ENCODE results near the gene AMDHD1. TPM values are rescaled to one million over a fixed set of nuclear protein-coding genes. Genes with fewer than 3 reads are reported as not detected.

The AMDHD1 gene, protein sequence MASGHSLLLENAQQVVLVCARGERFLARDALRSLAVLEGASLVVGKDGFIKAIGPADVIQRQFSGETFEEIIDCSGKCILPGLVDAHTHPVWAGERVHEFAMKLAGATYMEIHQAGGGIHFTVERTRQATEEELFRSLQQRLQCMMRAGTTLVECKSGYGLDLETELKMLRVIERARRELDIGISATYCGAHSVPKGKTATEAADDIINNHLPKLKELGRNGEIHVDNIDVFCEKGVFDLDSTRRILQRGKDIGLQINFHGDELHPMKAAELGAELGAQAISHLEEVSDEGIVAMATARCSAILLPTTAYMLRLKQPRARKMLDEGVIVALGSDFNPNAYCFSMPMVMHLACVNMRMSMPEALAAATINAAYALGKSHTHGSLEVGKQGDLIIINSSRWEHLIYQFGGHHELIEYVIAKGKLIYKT
- total RNA-seq = 0.21 and 0.54 TPM in 2 replicates

DNA sequence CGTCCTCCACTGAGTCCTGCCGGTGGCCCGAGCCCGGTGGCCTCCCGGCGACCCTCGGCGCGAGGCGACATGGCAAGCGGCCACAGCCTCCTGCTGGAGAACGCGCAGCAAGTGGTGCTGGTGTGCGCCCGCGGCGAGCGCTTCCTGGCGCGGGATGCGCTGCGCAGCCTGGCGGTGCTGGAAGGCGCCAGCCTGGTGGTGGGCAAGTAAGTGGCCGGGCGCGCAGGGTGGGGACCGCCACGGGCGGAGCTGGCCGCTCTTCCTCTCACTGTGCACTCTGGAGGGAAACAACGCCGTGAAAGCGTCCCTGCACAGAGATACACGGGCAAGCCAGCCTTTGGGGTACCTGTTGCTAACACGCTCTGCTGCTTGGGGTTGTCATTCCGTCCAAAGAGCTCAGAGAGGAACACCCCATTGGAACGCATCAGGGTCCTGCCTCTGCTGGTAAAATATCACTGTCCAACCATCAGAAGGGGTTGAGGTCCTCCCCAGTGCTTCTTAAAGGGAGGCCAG, at the start of gene AMDHD1:
AMDHD1 (plus strand) TSS at position 2 of the 513 bp plus-strand sequence; CDS start at position 70, 68 bp downstream.
- Mint-ChIP-seq H3K36me3 (ENCODE audit: low read depth) (no peaks in the 10 kb centered on the region), H3K4me1 (peaks cover 8% of the 10 kb centered on the region), H3K27ac (peak within 1 kb of the TSS; percentile 90), H3K4me3 (peak within 1 kb of the TSS; percentile 94), H3K27me3 (peaks cover 15% of the 10 kb centered on the region), H3K9me3 (no peaks in the 10 kb centered on the region)
- intact Hi-C loops (cut with micrococcal nuclease) = loop anchor here (2.0 to 10.0 kb wide), 7 partner anchors 25 to 964 kb away; partner anchors contain the start of genes CFAP54, LTA4H, NEDD1 and SNRPF
- peak; percentile 90 for DNase-seq

DNA sequence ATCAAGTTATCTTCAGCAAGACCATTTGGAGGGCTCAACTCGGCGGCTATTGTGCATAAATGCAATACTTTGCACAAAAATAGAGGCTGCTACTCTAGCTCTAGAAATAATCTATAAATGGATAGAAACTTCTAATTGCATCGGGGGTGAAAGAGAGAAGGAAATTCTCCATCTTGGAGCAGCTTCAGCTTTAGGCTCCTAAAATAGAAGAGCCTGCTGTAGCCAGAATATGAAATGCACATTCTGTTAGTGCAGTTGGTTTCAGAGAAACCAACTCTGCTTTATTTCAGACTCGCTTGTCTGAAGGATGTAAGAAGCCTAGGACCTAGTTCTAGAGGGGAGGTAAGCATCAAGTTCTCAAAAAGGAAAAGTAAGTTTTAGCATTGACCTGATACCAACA, 46.3 kb upstream of the AMDHD1 start:
- Mint-ChIP-seq H3K27ac (no peak overlapping the region), H3K36me3 (ENCODE audit: low read depth) (no peaks in the 10 kb centered on the region), H3K4me1 (no peaks in the 10 kb centered on the region), H3K9me3 (no peaks in the 10 kb centered on the region), H3K27me3 (peaks cover 8% of the 10 kb centered on the region), H3K4me3 (no peak overlapping the region)
- intact Hi-C loops (cut with micrococcal nuclease) = no loop called here
- DNase-seq = no peak

DNA sequence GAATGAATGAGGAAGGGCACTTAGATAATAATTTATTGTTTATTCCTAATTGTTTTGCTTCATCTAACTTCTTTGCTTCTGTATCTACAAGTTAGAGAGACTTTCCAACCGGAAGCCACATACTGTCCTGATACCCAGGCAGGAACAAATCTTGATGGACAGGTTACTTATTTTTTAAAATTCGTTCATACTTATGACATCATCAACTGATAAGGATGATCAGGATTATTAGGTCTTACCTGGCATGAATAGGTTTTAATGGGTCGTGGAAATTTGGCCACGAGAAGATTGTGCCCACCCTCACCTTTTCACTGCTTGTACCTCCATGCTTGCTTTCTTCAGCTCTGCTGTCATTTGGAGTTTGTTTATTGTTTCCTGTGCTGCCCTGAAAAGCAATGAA, 45.0 kb upstream of the AMDHD1 start:
- intact Hi-C loops (cut with micrococcal nuclease) = no loop called here
- Mint-ChIP-seq H3K4me1 (no peaks in the 10 kb centered on the region), H3K36me3 (ENCODE audit: low read depth) (no peaks in the 10 kb centered on the region), H3K27ac (no peak overlapping the region), H3K27me3 (peaks cover 12% of the 10 kb centered on the region), H3K9me3 (no peaks in the 10 kb centered on the region), H3K4me3 (no peak overlapping the region)
- DNase-seq = no peak

DNA sequence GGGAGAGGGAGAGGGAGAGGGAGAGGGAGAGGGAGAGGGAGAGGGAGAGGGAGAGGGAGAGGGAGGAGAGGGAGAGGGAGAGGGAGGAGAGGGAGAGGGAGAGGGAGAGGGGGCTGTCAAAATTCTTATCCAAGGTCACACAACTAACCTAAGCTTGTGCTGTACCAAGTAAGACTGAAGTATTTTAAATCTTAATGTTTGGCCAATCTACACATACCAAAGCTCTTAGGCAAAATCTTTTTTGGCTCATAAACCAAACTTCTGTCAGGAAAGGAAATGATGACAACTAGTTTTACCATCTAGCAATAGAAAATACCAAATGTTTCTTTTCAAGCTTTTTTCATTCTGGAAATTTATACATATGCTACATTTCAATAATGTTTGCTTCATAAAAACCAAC, 34.6 kb upstream of the AMDHD1 start:
- intact Hi-C loops (cut with micrococcal nuclease) = no loop called here
- Mint-ChIP-seq H3K9me3 (no peaks in the 10 kb centered on the region), H3K27ac (no peak overlapping the region)

DNA sequence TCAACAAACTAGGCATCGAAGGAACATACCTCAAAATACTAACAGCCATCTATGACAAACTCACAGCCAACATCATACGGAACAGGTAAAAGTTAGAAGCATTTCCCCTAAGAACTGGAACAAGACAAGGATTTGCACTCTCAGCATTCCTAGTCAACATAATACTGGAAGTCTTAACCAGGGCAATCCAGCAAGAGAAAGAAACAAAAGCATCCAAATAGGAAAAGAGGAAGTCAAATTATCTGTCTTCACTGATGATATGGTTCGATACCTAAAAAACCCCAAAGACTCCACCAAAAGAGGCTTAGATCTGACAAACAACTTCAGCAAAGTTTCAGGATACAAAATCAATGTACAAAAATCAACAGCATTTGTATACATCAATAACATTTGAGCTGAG, 33.3 kb upstream of the AMDHD1 start:
- no peak overlapping the region for H3K4me3 Mint-ChIP-seq
- peaks cover 19% of the 10 kb centered on the region for H3K27me3 Mint-ChIP-seq
- H3K4me1 Mint-ChIP-seq = no peaks in the 10 kb centered on the region
- H3K36me3 Mint-ChIP-seq (ENCODE audit: low read depth) = no peaks in the 10 kb centered on the region
- intact Hi-C loops (cut with micrococcal nuclease) = no loop called here
- H3K9me3 Mint-ChIP-seq = no peaks in the 10 kb centered on the region
- no peak overlapping the region for H3K27ac Mint-ChIP-seq
- DNase-seq = no peak

More for the DNA sequence above, 34.6 kb upstream of the AMDHD1 start:
- H3K36me3 Mint-ChIP-seq (ENCODE audit: low read depth) = no peaks in the 10 kb centered on the region
- H3K4me3 Mint-ChIP-seq = no peak overlapping the region
- no peak for DNase-seq
- H3K27me3 Mint-ChIP-seq = peaks cover 23% of the 10 kb centered on the region
- H3K4me1 Mint-ChIP-seq = no peaks in the 10 kb centered on the region

DNA sequence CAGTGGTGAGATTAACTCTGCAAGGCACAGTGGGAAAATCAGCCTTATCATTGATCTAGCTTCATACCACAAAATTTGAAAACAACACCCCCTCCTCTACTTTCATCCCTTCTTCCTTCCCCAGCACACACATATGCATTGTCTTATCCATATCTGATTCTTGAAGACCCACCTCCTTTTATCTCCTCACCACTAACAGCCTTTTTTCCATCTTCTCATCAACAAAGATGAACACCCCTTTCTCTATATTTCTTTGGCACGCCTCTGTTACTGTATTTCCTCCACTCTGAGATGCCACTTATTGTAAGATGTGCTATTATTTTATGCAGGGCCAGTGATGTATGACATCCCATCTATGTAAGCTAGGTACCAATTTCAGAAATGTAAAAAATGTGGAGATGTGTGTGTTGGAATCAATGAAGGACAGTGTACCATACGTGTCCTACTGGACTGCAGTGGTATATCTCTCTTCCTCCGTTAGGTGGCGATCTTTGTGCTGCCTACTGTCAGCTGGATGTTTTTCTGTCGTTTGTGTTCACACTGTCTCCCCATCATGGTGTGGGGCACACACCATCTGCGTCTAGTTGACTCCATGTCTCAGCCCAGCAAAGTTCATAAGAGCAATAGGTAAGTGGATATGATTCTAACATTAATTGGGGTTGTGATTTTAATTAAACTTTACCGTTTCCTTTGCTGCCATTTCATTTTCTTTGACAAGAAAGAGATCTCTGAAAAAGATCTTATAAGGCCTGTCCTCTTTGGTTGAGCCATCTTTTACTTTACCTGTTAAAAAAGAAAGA, 24.7 kb upstream of the AMDHD1 start:
- Mint-ChIP-seq H3K9me3 (no peaks in the 10 kb centered on the region), H3K27me3 (peaks cover 18% of the 10 kb centered on the region)
- DNase-seq = peak; percentile 84

DNA sequence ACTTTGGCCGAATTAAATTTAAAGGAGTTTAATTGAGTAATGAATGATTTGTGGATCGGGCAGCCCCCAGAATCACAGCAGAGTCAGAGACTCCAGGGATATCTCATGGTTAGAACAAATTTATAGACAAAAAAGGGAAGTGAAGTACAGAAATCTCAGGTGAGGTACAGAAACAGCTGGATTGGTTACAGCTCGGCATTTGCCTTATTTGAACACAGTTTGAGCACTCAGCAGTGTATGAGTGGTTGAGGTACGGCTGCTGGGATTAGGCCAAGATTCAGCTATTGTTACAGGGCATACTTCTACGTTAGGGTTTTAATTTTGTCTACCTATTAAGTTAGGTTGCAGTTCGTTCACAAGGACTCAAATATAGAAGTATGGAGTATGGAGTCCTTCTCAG, 24.0 kb upstream of the AMDHD1 start:
- no peak overlapping the region for H3K27ac Mint-ChIP-seq
- H3K9me3 Mint-ChIP-seq = no peaks in the 10 kb centered on the region
- intact Hi-C loops (cut with micrococcal nuclease) = loop anchor here (2.0 kb wide), 1 partner anchor 24 kb away; the partner anchor contains the start of genes AMDHD1 and CCDC38
- no peak for DNase-seq
- no peaks in the 10 kb centered on the region for H3K36me3 Mint-ChIP-seq (ENCODE audit: low read depth)
- H3K4me3 Mint-ChIP-seq = no peak overlapping the region
- H3K27me3 Mint-ChIP-seq = peaks cover 18% of the 10 kb centered on the region
- no peaks in the 10 kb centered on the region for H3K4me1 Mint-ChIP-seq

More for the DNA sequence above, 24.7 kb upstream of the AMDHD1 start:
- Mint-ChIP-seq H3K4me3 (no peak overlapping the region), H3K36me3 (ENCODE audit: low read depth) (no peaks in the 10 kb centered on the region), H3K27ac (no peak overlapping the region), H3K4me1 (no peaks in the 10 kb centered on the region)
- intact Hi-C loops (cut with micrococcal nuclease) = loop anchor here (1.0 to 2.0 kb wide), 3 partner anchors 24 to 599 kb away; partner anchors contain the start of genes AMDHD1 and CCDC38

DNA sequence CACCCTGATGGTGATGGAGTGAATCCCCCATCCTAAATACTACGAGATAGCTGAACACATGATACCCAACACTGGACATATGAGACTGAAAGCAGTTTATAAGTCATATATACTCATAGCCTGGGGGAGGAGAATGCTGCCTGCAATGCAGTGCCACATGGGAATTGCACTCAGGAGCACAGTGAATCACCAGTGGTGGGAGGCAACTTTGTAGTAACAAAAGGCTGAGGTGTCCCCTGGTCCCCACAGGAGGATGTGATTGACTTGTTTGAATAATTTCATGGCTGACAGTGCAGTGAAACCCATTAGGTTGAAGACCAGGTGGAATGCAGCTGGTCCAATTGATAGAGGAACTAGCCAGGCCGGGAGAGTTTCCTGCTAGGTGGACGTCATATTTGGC, 20.9 kb upstream of the AMDHD1 start:
- Mint-ChIP-seq H3K27ac (no peak overlapping the region), H3K36me3 (ENCODE audit: low read depth) (no peaks in the 10 kb centered on the region), H3K27me3 (peaks cover 4% of the 10 kb centered on the region), H3K4me1 (no peaks in the 10 kb centered on the region), H3K4me3 (no peak overlapping the region), H3K9me3 (no peaks in the 10 kb centered on the region)
- intact Hi-C loops (cut with micrococcal nuclease) = no loop called here
- no peak for DNase-seq

DNA sequence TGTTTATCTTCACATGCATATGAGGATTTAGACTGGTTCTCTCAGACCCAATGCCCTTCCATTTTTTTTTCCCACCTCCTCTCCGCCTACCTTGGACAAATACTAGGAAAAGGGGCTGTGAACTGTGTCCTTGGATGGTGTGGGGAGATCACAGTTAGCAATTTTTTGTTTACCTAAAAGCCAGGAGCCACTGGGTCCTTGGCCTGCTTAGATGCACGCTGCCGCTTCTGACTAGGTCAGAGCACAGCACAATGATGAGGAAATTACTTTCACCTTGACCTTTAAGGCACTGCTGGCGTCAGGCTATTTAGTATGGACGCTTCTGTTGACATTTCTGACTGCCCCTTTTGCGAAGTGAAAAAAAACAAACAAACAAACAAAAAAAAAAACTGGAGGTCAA, 2.6 kb upstream of the AMDHD1 start:
- no peak overlapping the region for H3K4me3 Mint-ChIP-seq
- peaks cover 19% of the 10 kb centered on the region for H3K27me3 Mint-ChIP-seq
- intact Hi-C loops (cut with micrococcal nuclease) = loop anchor here (5.0 to 10.0 kb wide), 2 partner anchors 274 to 967 kb away; partner anchors contain the start of gene NEDD1
- H3K4me1 Mint-ChIP-seq = peaks cover 8% of the 10 kb centered on the region
- H3K36me3 Mint-ChIP-seq (ENCODE audit: low read depth) = no peaks in the 10 kb centered on the region
- H3K9me3 Mint-ChIP-seq = no peaks in the 10 kb centered on the region
- no peak overlapping the region for H3K27ac Mint-ChIP-seq
- DNase-seq = no peak

DNA sequence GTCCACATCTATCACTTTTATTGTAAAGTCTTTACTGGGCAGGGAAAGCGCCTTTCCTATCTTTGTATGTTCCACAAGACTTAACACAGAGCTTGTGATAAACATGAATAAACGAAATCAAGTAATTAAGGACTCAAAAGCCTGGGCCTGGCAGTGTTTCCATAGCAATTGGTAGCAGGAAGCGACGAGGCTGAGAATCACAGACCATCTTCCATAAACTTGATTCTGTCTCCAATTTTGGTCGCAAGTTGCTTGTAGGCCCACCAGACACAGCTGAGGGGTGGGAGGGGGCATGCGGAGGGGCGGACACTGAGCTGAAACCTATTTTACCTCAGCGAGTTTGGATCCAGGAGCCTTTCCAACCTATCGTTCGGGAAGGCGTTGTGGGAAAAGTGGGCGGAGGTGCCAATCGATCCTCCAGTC, 1.0 kb upstream of the AMDHD1 start:
- Mint-ChIP-seq H3K4me1 (peaks cover 8% of the 10 kb centered on the region), H3K4me3 (peak overlapping the region; percentile 94), H3K27me3 (peaks cover 23% of the 10 kb centered on the region), H3K27ac (peak overlapping the region; percentile 90), H3K36me3 (ENCODE audit: low read depth) (no peaks in the 10 kb centered on the region), H3K9me3 (no peaks in the 10 kb centered on the region)
- DNase-seq = no peak
- intact Hi-C loops (cut with micrococcal nuclease) = loop anchor here (2.0 to 10.0 kb wide), 7 partner anchors 23 to 965 kb away; partner anchors contain the start of genes CFAP54, LTA4H, NEDD1 and SNRPF

DNA sequence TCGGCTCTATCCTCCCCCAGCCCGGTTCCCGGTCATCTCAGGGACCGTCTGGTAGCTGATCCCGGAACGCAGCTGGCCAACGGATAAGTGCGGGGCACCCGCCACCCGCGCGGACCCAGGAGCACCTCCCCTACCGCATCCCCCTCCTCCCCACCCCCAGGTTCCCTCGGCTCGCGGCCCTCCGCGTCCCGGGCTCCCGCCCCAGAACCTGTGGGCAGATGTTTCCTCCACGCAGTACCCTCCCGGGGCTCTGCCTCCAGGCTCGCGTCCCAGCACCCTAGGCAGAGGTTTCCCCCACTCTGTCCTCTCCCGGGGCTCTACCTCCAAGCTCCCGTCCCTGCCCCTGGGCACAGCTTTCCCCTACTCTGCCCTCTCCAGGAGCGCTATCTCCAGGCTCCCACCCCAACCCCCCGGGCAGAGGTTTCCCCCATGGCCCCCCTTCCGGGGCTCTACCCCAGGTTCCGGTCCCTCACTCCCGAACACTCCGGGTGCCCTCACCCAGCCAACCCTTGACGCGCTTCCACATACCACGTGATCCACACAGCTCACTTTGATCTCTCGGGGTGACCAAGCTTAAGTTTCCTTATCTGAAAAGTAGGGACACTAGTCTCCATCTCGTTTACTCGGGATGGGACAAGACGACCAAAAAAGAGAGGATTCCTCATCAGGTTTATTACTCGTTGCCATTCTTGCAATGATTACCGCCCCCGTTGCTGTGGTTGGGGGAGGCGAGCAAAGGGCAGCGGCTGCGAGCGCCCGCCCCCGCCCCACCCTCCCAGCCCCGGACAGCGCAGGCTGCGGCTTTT, 404 bp upstream of the AMDHD1 start, which contains the start of gene CCDC38:
CCDC38 (minus strand) TSS at position 91 of the 806 bp plus-strand sequence. CDS start 6,105 bp downstream, outside the sequence.
- H3K36me3 Mint-ChIP-seq (ENCODE audit: low read depth) = no peaks in the 10 kb centered on the region
- H3K27ac Mint-ChIP-seq = peak within 1 kb of the TSS; percentile 90
- H3K27me3 Mint-ChIP-seq = peaks cover 18% of the 10 kb centered on the region
- peaks cover 8% of the 10 kb centered on the region for H3K4me1 Mint-ChIP-seq
- peak; percentile 94 for DNase-seq
- intact Hi-C loops (cut with micrococcal nuclease) = loop anchor here (2.0 to 10.0 kb wide), 7 partner anchors 24 to 965 kb away; partner anchors contain the start of genes CFAP54, LTA4H, NEDD1 and SNRPF
- H3K4me3 Mint-ChIP-seq = peak within 1 kb of the TSS; percentile 94
- no peaks in the 10 kb centered on the region for H3K9me3 Mint-ChIP-seq

DNA sequence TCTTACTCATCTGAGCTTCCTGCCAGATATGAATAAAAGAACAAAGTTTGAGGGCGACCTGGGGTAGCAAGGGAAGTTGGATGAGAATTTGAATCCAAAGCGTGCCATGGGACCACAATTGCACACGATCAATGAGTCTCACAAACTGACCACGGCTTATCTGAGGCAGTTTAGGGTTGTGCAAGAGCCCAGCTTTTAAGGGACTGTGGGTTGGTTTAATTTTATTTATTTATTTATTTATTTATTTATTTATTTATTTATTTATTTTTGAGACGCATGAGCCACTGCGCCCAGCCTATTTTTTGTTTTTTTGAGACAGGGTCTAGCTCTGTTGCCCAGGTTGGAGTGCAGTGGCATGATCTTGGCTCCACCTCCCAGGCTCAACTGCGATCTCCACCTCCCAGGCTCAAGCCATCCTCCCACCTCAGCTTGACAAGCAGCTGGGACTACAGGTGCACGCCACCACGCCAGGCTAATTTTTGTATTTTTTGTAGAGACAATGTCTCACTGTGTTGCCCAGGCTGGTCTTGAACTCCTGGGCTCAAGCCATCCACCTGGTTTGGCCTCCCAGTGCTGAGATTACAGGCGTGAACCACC, 1.1 kb downstream of the AMDHD1 start:
- H3K27me3 Mint-ChIP-seq = peaks cover 10% of the 10 kb centered on the region
- no peaks in the 10 kb centered on the region for H3K36me3 Mint-ChIP-seq (ENCODE audit: low read depth)
- H3K9me3 Mint-ChIP-seq = no peaks in the 10 kb centered on the region
- H3K27ac Mint-ChIP-seq = no peak overlapping the region
- intact Hi-C loops (cut with micrococcal nuclease) = loop anchor here (5.0 to 10.0 kb wide), 2 partner anchors 271 to 963 kb away; partner anchors contain the start of gene NEDD1
- peak overlapping the region; percentile 94 for H3K4me3 Mint-ChIP-seq
- H3K4me1 Mint-ChIP-seq = peaks cover 8% of the 10 kb centered on the region
- DNase-seq = no peak

Data from activated CD4-positive, alpha-beta T cell treated with anti-CD3 and anti-CD28 coated beads, Interleukin-2, amount 10 ng/mL, durations not matched to agents 24 days and 14 days (primary cell).